SK-N-SH treated with all-trans-retinoic acid at 6 μM for 48 hours (cell line): ENCODE measurements around the gene ARHGAP28.

Experiments
- ATAC-seq: fragments of 200-7000 bp; cut with Tn5 transposase; 3 replicates; pipeline ENCODE4 v1.9.1; 2020; ENCODE audit warnings: mild to moderate bottlenecking, moderate library complexity
- ARNTL ChIP-seq: fragments of 450-650 bp; formaldehyde crosslinking; IDR thresholded peaks from 2 replicates; pipeline ENCODE4 v1.5.0; 2020; ENCODE audit warnings: low read depth, mild to moderate bottlenecking, moderate library complexity, borderline replicate concordance
- BACH2 ChIP-seq: fragments of 250-450 bp; sonication (Bioruptor Pico); IDR thresholded peaks from 2 replicates; pipeline ENCODE4 v1.9.0; 2021; ENCODE audit warnings: mild to moderate bottlenecking, borderline replicate concordance
- CSDC2 ChIP-seq: fragments of 250-450 bp; sonication (Bioruptor Pico); IDR thresholded peaks from 2 replicates; pipeline ENCODE4 v1.5.0; 2020; ENCODE audit warnings: mild to moderate bottlenecking, moderate library complexity
- ESRRG ChIP-seq: fragments of 250-450 bp; sonication (Bioruptor Pico); IDR thresholded peaks from 2 replicates; pipeline ENCODE4 v1.6.1; 2021; ENCODE audit warnings: mild to moderate bottlenecking
- GLIS3 ChIP-seq: fragments of 250-450 bp; sonication (Bioruptor Pico); IDR thresholded peaks from 2 replicates; pipeline ENCODE4 v1.5.0; 2020; ENCODE audit warnings: mild to moderate bottlenecking, moderate library complexity
- ISL1 ChIP-seq: fragments of 250-450 bp; sonication (Bioruptor Pico); IDR thresholded peaks from 2 replicates; pipeline ENCODE4 v2.1.2; 2022; ENCODE audit warnings: mild to moderate bottlenecking, moderate library complexity
- OSR1 ChIP-seq: fragments of 250-450 bp; sonication (Bioruptor Pico); IDR thresholded peaks from 2 replicates; pipeline ENCODE4 v1.8.0; 2022; ENCODE audit warnings: moderate library complexity, mild to moderate bottlenecking, inconsistent platforms
- RARB ChIP-seq: fragments of 250-450 bp; sonication (Bioruptor Pico); IDR thresholded peaks from 2 replicates; pipeline ENCODE4 v1.8.0; 2021; ENCODE audit warnings: mild to moderate bottlenecking, moderate library complexity
- SNAI2 ChIP-seq: fragments of 250-450 bp; sonication (Bioruptor Pico); IDR thresholded peaks from 2 replicates; pipeline ENCODE4 v1.5.0; 2020; ENCODE audit warnings: mild to moderate bottlenecking, moderate library complexity
- TCF4 ChIP-seq: fragments of 250-450 bp; sonication (Bioruptor Pico); IDR thresholded peaks from 2 replicates; pipeline ENCODE4 v1.8.0; 2021; ENCODE audit warnings: mild to moderate bottlenecking, moderate library complexity, borderline replicate concordance
- TOX ChIP-seq: fragments of 250-450 bp; sonication (Bioruptor Pico); IDR thresholded peaks from 2 replicates; pipeline ENCODE4 v1.8.0; 2021; ENCODE audit warnings: mild to moderate bottlenecking, moderate library complexity, borderline replicate concordance
- ZC3H10 ChIP-seq: fragments of 250-450 bp; sonication (Bioruptor Pico); IDR thresholded peaks from 2 replicates; pipeline ENCODE4 v1.5.1; 2021; ENCODE audit warnings: mild to moderate bottlenecking, moderate library complexity
- ZFP3 ChIP-seq: fragments of 250-450 bp; sonication (Bioruptor Pico); IDR thresholded peaks from 2 replicates; pipeline ENCODE4 v1.5.0; 2020; ENCODE audit warnings: mild to moderate bottlenecking, moderate library complexity
- ZFP30 ChIP-seq: fragments of 450-650 bp; formaldehyde crosslinking; IDR thresholded peaks from 2 replicates; pipeline ENCODE4 v1.5.0; 2022; ENCODE audit warnings: mild to moderate bottlenecking, moderate library complexity
- ZNF565 ChIP-seq: fragments of 450-650 bp; formaldehyde crosslinking; conservative IDR thresholded peaks from 2 replicates; pipeline ENCODE4 v1.5.0; 2020; ENCODE audit warnings: low read depth, mild to moderate bottlenecking, moderate library complexity
- ZNF70 ChIP-seq: fragments of 450-650 bp; formaldehyde crosslinking; IDR thresholded peaks from 2 replicates; pipeline ENCODE4 v1.5.0; 2020; ENCODE audit warnings: mild to moderate bottlenecking, moderate library complexity
- TF ChIP-seq, protein P1 (sequence below): fragments of 250-450 bp; sonication (Bioruptor Pico); IDR thresholded peaks from 2 replicates; pipeline ENCODE4 v1.8.0; 2020; ENCODE audit warnings: mild to moderate bottlenecking, moderate library complexity, borderline replicate concordance
- TF ChIP-seq, protein P2 (sequence below): fragments of 250-450 bp; sonication (Bioruptor Pico); IDR thresholded peaks from 2 replicates; pipeline ENCODE4 v1.8.0; 2021; ENCODE audit warnings: low read depth, mild to moderate bottlenecking, moderate library complexity, borderline replicate concordance
- TF ChIP-seq, protein P3 (sequence below): fragments of 250-450 bp; sonication (Bioruptor Pico); IDR thresholded peaks from 2 replicates; pipeline ENCODE4 v1.5.0; 2020; ENCODE audit warnings: mild to moderate bottlenecking, moderate library complexity
- TF ChIP-seq, protein P4 (sequence below): fragments of 250-450 bp; sonication (Bioruptor Pico); IDR thresholded peaks from 2 replicates; pipeline ENCODE4 v1.5.1; 2020; ENCODE audit warnings: low read depth, mild to moderate bottlenecking, moderate library complexity
- TF ChIP-seq, protein P5 (sequence below): fragments of 250-450 bp; sonication (Bioruptor Pico); IDR thresholded peaks from 2 replicates; pipeline ENCODE4 v1.5.1; 2021; ENCODE audit warnings: mild to moderate bottlenecking, moderate library complexity

Gene ARHGAP28

DNA sequence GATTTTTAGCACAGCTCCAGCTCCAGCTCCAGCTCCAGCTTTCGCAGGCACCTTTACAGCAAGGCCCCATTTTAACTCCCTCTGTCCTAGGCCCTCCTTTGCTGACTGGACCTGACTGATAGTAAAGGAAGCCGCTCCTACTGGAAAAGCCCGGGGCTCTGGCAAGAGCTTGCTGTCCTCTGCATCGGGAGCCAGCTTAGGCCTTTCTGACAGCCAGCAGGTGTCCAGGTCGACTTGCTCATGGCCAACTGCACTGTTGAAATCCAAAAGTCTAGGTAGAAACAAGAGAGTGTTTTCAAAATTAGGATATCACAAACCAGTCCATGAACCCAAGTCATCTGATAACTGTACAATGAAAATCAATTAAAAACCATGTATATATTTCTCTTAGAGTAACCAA is 227.0 kb downstream of the ARHGAP28 start:
- TF ChIP-seq GLIS3, result no peak
- no peak for TF ChIP-seq CSDC2 (CRISPR knock-in tag)
- TF ChIP-seq RARB (CRISPR knock-in tag), result no peak
- TF ChIP-seq ZNF565 (CRISPR knock-in tag), result no peak
- TF ChIP-seq OSR1 (CRISPR knock-in tag), result no peak
- no peak for TF ChIP-seq ISL1 (CRISPR knock-in tag)
- no peak for TF ChIP-seq ZNF70 (CRISPR knock-in tag)
- TF ChIP-seq, protein P1, sequence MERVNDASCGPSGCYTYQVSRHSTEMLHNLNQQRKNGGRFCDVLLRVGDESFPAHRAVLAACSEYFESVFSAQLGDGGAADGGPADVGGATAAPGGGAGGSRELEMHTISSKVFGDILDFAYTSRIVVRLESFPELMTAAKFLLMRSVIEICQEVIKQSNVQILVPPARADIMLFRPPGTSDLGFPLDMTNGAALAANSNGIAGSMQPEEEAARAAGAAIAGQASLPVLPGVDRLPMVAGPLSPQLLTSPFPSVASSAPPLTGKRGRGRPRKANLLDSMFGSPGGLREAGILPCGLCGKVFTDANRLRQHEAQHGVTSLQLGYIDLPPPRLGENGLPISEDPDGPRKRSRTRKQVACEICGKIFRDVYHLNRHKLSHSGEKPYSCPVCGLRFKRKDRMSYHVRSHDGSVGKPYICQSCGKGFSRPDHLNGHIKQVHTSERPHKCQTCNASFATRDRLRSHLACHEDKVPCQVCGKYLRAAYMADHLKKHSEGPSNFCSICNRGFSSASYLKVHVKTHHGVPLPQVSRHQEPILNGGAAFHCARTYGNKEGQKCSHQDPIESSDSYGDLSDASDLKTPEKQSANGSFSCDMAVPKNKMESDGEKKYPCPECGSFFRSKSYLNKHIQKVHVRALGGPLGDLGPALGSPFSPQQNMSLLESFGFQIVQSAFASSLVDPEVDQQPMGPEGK (CRISPR knock-in tag), result no peak
- TF ChIP-seq BACH2 (CRISPR knock-in tag), result no peak
- TF ChIP-seq ARNTL (CRISPR knock-in tag), result no peak
- no peak for TF ChIP-seq ZC3H10 (CRISPR knock-in tag)
- TF ChIP-seq, protein P2, sequence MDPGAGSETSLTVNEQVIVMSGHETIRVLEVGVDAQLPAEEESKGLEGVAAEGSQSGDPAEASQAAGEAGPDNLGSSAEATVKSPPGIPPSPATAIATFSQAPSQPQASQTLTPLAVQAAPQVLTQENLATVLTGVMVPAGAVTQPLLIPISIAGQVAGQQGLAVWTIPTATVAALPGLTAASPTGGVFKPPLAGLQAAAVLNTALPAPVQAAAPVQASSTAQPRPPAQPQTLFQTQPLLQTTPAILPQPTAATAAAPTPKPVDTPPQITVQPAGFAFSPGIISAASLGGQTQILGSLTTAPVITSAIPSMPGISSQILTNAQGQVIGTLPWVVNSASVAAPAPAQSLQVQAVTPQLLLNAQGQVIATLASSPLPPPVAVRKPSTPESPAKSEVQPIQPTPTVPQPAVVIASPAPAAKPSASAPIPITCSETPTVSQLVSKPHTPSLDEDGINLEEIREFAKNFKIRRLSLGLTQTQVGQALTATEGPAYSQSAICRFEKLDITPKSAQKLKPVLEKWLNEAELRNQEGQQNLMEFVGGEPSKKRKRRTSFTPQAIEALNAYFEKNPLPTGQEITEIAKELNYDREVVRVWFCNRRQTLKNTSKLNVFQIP (CRISPR knock-in tag), result no peak
- no peak for TF ChIP-seq SNAI2 (CRISPR knock-in tag)
- no peak for TF ChIP-seq TOX (CRISPR knock-in tag)
- no peak for TF ChIP-seq TCF4
- TF ChIP-seq, protein P3, sequence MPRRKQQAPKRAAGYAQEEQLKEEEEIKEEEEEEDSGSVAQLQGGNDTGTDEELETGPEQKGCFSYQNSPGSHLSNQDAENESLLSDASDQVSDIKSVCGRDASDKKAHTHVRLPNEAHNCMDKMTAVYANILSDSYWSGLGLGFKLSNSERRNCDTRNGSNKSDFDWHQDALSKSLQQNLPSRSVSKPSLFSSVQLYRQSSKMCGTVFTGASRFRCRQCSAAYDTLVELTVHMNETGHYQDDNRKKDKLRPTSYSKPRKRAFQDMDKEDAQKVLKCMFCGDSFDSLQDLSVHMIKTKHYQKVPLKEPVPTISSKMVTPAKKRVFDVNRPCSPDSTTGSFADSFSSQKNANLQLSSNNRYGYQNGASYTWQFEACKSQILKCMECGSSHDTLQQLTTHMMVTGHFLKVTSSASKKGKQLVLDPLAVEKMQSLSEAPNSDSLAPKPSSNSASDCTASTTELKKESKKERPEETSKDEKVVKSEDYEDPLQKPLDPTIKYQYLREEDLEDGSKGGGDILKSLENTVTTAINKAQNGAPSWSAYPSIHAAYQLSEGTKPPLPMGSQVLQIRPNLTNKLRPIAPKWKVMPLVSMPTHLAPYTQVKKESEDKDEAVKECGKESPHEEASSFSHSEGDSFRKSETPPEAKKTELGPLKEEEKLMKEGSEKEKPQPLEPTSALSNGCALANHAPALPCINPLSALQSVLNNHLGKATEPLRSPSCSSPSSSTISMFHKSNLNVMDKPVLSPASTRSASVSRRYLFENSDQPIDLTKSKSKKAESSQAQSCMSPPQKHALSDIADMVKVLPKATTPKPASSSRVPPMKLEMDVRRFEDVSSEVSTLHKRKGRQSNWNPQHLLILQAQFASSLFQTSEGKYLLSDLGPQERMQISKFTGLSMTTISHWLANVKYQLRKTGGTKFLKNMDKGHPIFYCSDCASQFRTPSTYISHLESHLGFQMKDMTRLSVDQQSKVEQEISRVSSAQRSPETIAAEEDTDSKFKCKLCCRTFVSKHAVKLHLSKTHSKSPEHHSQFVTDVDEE (CRISPR knock-in tag), result no peak
- TF ChIP-seq ZFP3 (CRISPR knock-in tag), result no peak
- no peak for TF ChIP-seq ESRRG
- TF ChIP-seq, protein P4, sequence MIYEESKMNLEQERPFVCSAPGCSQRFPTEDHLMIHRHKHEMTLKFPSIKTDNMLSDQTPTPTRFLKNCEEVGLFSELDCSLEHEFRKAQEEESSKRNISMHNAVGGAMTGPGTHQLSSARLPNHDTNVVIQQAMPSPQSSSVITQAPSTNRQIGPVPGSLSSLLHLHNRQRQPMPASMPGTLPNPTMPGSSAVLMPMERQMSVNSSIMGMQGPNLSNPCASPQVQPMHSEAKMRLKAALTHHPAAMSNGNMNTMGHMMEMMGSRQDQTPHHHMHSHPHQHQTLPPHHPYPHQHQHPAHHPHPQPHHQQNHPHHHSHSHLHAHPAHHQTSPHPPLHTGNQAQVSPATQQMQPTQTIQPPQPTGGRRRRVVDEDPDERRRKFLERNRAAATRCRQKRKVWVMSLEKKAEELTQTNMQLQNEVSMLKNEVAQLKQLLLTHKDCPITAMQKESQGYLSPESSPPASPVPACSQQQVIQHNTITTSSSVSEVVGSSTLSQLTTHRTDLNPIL, result no peak
- ATAC-seq, result no peak

DNA sequence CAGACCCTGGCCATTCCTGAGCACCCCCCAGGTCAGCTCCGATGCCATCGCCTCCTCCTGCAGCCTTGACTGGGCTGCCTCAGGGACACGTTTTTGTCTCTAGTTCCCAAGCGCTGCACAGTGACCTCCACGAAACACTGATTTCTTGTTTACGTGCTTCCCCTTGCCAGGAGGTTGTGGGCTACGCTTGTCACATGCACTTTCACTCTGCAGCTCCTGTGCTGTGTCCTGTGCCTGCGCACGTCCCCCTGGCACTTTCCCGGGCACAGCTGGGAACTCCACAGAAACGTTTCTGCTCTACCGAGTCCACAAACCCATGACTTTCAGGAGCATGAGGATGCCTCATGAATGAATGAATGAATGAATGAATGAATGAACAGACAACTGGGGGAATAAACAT is 227.5 kb downstream of the ARHGAP28 start:
- TF ChIP-seq OSR1 (CRISPR knock-in tag) (no peak), BACH2 (CRISPR knock-in tag) (no peak), GLIS3 (no peak), TCF4 (no peak), ZFP3 (CRISPR knock-in tag) (no peak)
- ATAC-seq, result no peak

DNA sequence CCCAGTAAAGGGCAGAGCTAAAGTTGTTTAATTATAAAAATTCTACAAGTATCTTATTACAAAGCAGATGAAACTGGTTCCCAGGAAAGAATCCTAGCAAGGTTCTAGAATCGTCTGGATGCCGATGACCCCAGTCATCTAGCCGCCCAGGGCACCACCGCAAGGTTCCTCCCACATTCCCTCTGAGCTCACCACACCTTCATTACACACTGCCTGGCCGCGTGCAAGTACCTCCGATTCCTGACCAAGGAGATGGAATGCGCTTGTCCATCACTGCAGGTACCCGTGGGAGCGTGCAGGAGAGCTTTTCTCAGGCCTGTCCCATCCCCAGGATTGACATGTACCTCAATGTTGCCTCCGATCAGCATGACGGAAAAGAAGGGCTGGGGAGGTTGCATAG is 229.6 kb downstream of the ARHGAP28 start:
- no peak for ATAC-seq
- TF ChIP-seq, protein P5, sequence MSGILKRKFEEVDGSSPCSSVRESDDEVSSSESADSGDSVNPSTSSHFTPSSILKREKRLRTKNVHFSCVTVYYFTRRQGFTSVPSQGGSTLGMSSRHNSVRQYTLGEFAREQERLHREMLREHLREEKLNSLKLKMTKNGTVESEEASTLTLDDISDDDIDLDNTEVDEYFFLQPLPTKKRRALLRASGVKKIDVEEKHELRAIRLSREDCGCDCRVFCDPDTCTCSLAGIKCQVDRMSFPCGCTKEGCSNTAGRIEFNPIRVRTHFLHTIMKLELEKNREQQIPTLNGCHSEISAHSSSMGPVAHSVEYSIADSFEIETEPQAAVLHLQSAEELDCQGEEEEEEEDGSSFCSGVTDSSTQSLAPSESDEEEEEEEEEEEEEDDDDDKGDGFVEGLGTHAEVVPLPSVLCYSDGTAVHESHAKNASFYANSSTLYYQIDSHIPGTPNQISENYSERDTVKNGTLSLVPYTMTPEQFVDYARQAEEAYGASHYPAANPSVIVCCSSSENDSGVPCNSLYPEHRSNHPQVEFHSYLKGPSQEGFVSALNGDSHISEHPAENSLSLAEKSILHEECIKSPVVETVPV (CRISPR knock-in tag), result no peak
- TF ChIP-seq ZC3H10 (CRISPR knock-in tag) (no peak), OSR1 (CRISPR knock-in tag) (no peak), SNAI2 (CRISPR knock-in tag) (no peak), ZFP3 (CRISPR knock-in tag) (no peak), ZNF565 (CRISPR knock-in tag) (no peak), ZFP30 (no peak), GLIS3 (no peak), TCF4 (no peak), CSDC2 (CRISPR knock-in tag) (no peak), TOX (CRISPR knock-in tag) (no peak), RARB (CRISPR knock-in tag) (no peak), BACH2 (CRISPR knock-in tag) (no peak), ISL1 (CRISPR knock-in tag) (no peak)
- TF ChIP-seq, protein P3 (CRISPR knock-in tag), result no peak
- TF ChIP-seq, protein P4, result no peak
- TF ChIP-seq, protein P2 (CRISPR knock-in tag), result no peak
